ENCODE data around the gene ZNF579.

GRCh38 chr19:55603581-55604292 is 23.1 kb upstream of the ZNF579 start:
- TF ChIP-seq, protein P1, sequence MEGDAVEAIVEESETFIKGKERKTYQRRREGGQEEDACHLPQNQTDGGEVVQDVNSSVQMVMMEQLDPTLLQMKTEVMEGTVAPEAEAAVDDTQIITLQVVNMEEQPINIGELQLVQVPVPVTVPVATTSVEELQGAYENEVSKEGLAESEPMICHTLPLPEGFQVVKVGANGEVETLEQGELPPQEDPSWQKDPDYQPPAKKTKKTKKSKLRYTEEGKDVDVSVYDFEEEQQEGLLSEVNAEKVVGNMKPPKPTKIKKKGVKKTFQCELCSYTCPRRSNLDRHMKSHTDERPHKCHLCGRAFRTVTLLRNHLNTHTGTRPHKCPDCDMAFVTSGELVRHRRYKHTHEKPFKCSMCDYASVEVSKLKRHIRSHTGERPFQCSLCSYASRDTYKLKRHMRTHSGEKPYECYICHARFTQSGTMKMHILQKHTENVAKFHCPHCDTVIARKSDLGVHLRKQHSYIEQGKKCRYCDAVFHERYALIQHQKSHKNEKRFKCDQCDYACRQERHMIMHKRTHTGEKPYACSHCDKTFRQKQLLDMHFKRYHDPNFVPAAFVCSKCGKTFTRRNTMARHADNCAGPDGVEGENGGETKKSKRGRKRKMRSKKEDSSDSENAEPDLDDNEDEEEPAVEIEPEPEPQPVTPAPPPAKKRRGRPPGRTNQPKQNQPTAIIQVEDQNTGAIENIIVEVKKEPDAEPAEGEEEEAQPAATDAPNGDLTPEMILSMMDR (conservative IDR thresholded peaks at IDR 0.05; ENCODE audit: low read length), result no peak
- no peak for TF ChIP-seq EZH2phosphoT487 (IDR thresholded peaks at IDR 0.05; ENCODE audit: borderline replicate concordance, low read depth, low read length)

Data from OCI-LY7 (cell line).